K562 (cell line): ENCODE results near the gene FCER2. TPM values are rescaled to one million over a fixed set of nuclear protein-coding genes. Genes with fewer than 3 reads are reported as not detected.

ENCODE experiments used
- ATAC-seq: fragments of 200-7000 bp; cut with Tn5 transposase; 3 replicates; pipeline ENCODE4 v1.9.1; 2020; ENCODE audit warnings: moderate library complexity
- BruUV-seq: library from RNA; stranded (reverse); fragments of 400-500 nt; replicated peaks from 2 replicates; lab custom pipeline; 2021; lab: Mats Ljungman, UMichigan
- CTCF ChIA-PET: fragments of 300-600 bp; formaldehyde crosslinking; extraction: SDS; loops from one replicate; lab custom pipeline; 2021; ENCODE audit warnings: low intra/inter-chr PET ratio; lab: Yijun Ruan, JAX
- POLR2A ChIA-PET: fragments of 300-600, 350-650 bp; sonication (Branson Sonifier 250); formaldehyde crosslinking; extraction: SDS; loops from one replicate; lab custom pipeline; 2021; ENCODE audit warnings: antibody characterized with exemption, inconsistent platforms; lab: Yijun Ruan, JAX
- DNase-seq, 4 experiments: peaks; one replicate each; pipeline versions ENCODE4 v3.0.0 to v3.0.0-alpha.2; 2011 to 2018; ENCODE audit warnings: low spot score in 3 of 4, mixed read lengths in 3 of 4; ENCODE audit errors: extremely low read depth in 1 of 4
- FAIRE-seq: peaks from 2 replicates; lab custom pipeline; 2011; peaks lifted over from hg19 to GRCh38; lab: Jason Lieb, UNC
- H2AFZ ChIP-seq: 2 replicates; pipeline ENCODE4 v1.6.0; 2011; ENCODE audit warnings: low read depth, low read length, control low read depth, inconsistent platforms
- H3K27ac ChIP-seq: fragments of 200-600 bp; 3 replicates; pipeline ENCODE4 v1.8.0; 2011; ENCODE audit warnings: low read depth, mild to moderate bottlenecking, control low read depth, inconsistent platforms, low read length, moderate library complexity, mixed read lengths; ENCODE audit errors: extremely low read depth
- H3K27me3 ChIP-seq, 2 experiments: fragments of 300-600 bp in 1 of 2; 2 replicates in 1 of 2; 3 replicates in 1 of 2; pipeline versions ENCODE4 v1.6.0 to v1.8.0; 2011; ENCODE audit warnings: inconsistent platforms in 2 of 2, low read length in 2 of 2, mild to moderate bottlenecking in 1 of 2, mixed read lengths in 1 of 2, moderate library complexity in 1 of 2; ENCODE audit not compliant: control insufficient read depth in 2 of 2, insufficient read depth in 2 of 2
- H3K36me3 ChIP-seq: fragments of 300-600 bp; 3 replicates; pipeline ENCODE4 v1.8.0; 2011; ENCODE audit warnings: mild to moderate bottlenecking, low read length, inconsistent platforms; ENCODE audit not compliant: control insufficient read depth, insufficient read depth
- H3K4me1 ChIP-seq, 2 experiments: fragments of 200-600 bp in 1 of 2; replicated peaks in 1 of 2; 2 replicates in 1 of 2; 3 replicates in 1 of 2; pipeline versions ENCODE4 v1.5.1 to v1.8.0; 2011; ENCODE audit warnings: inconsistent platforms in 2 of 2, low read length in 2 of 2, mild to moderate bottlenecking in 1 of 2, mixed read lengths in 1 of 2, moderate library complexity in 1 of 2; ENCODE audit not compliant: control insufficient read depth in 2 of 2, insufficient read depth in 2 of 2
- H3K4me2 ChIP-seq: 2 replicates; pipeline ENCODE4 v1.6.1; 2011; ENCODE audit warnings: low read length, control low read depth, inconsistent platforms, mixed read lengths; ENCODE audit not compliant: insufficient read depth
- H3K4me3 ChIP-seq: fragments of 200-600 bp; sonication (generic), shearing (Covaris generic); 2 replicates; pipeline ENCODE4 v1.5.1; 2016; ENCODE audit warnings: control low read depth, inconsistent platforms
- H3K79me2 ChIP-seq: fragments of 200-600 bp; 3 replicates; pipeline ENCODE4 v1.8.0; 2011; ENCODE audit warnings: low read length, inconsistent platforms; ENCODE audit not compliant: control insufficient read depth, insufficient read depth
- H3K9ac ChIP-seq, 2 experiments: 2 replicates each; pipeline versions ENCODE4 v1.6.0 to v1.6.1; 2011; ENCODE audit warnings: low read depth in 2 of 2, low read length in 2 of 2, control low read depth in 1 of 2, inconsistent platforms in 1 of 2, mild to moderate bottlenecking in 1 of 2, mixed read lengths in 1 of 2; ENCODE audit not compliant: insufficient read depth in 1 of 2
- H3K9me1 ChIP-seq: one replicate; pipeline ENCODE4 v1.6.0; 2011; ENCODE audit warnings: inconsistent platforms, mild to moderate bottlenecking, low read length, moderate library complexity; ENCODE audit not compliant: control insufficient read depth, insufficient read depth
- H3K9me3 ChIP-seq: replicated peaks from 2 replicates; pipeline ENCODE4 v1.5.1; 2011; ENCODE audit warnings: low read depth, low read length, inconsistent platforms; ENCODE audit not compliant: control insufficient read depth, insufficient read depth
- H4K20me1 ChIP-seq: replicated peaks from 2 replicates; pipeline ENCODE4 v1.6.1; 2011; ENCODE audit warnings: low read length, inconsistent platforms, mixed read lengths; ENCODE audit not compliant: control insufficient read depth, insufficient read depth
- ATF7 ChIP-seq: fragments of 450-650 bp; IDR thresholded peaks from 2 replicates; pipeline ENCODE4 v1.7.1; 2014; ENCODE audit warnings: mild to moderate bottlenecking, moderate library complexity
- BHLHE40 ChIP-seq: IDR thresholded peaks from 2 replicates; pipeline ENCODE4 v1.6.1; 2011; ENCODE audit warnings: low read length, improper control_type of control experiment
- CHD1 ChIP-seq: fragments of 200-600 bp; sonication (generic); IDR thresholded peaks from one replicate; pipeline ENCODE4 v1.6.1; 2012; ENCODE audit warnings: mild to moderate bottlenecking, moderate library complexity, low read length, inconsistent platforms
- MEIS2 ChIP-seq: fragments of 450-650 bp; IDR thresholded peaks from 2 replicates; pipeline ENCODE4 v1.6.1; 2014; ENCODE audit warnings: mild to moderate bottlenecking; ENCODE audit not compliant: partially characterized antibody
- NFRKB ChIP-seq: fragments of 450-650 bp; IDR thresholded peaks from 2 replicates; pipeline ENCODE4 v1.6.1; 2016; ENCODE audit warnings: low read depth
- PKNOX1 ChIP-seq: fragments of 450-650 bp; IDR thresholded peaks from 2 replicates; pipeline ENCODE4 v1.6.1; 2016
- RAD51 ChIP-seq: fragments of 450-650 bp; IDR thresholded peaks from 2 replicates; pipeline ENCODE4 v1.7.1; 2016; ENCODE audit warnings: low read depth, mild to moderate bottlenecking, borderline replicate concordance
- REST ChIP-seq, 2 experiments: fragments of 450-650 bp; formaldehyde crosslinking in 1 of 2; IDR thresholded peaks; 2 replicates each; pipeline versions ENCODE4 v1.4.0 to v1.6.1; 2014 to 2020; ENCODE audit warnings: mild to moderate bottlenecking in 2 of 2, borderline replicate concordance in 1 of 2, low read depth in 1 of 2
- TAL1 ChIP-seq: fragments of 450-650 bp; IDR thresholded peaks from 2 replicates; pipeline ENCODE4 v1.6.1; 2016; ENCODE audit warnings: mild to moderate bottlenecking
- WGBS: fragments of 100-300 bp; shearing (Covaris generic); methylation state at CpG from one replicate; pipeline ENCODE4 v1.1.6; 2016; ENCODE audit warnings: low coverage, mixed read lengths; ENCODE audit not compliant: insufficient coverage; ENCODE audit errors: missing lambda C conversion rate; 5-methylcytosine and 5-hydroxymethylcytosine counted together
- in situ Hi-C: fragments of 300-500 bp; cut with MboI; formaldehyde crosslinking; loops from 4 replicates; pipeline ENCODE4 v1.15.0; 2018; ENCODE audit warnings: inconsistent platforms, mixed read lengths
- intact Hi-C: fragments of 100-400 bp; cut with micrococcal nuclease; formaldehyde crosslinking; loops from 2 replicates; pipeline ENCODE4 v1.14.2; 2022
- polyA plus RNA-seq, 8 experiments: library from polyadenylated mRNA; depleted of rRNA in 4 of 8; stranded (reverse) in 5 of 8; unstranded in 3 of 8; fragments of >200 nt; fragmentation: Nextera tagmentation in 2 of 8; fragmentation: Illumina TruSeq in 1 of 8; extraction: Ambion mirVana in 2 of 8; extraction: Trizol in 1 of 8; gene quantifications; 2 replicates each; pipeline versions ENCODE4 v1.2.1 to v1.2.3, GENCODE V29; 2011 to 2014; ENCODE audit warnings: inconsistent platforms in 1 of 8, missing spikeins in 1 of 8
- total RNA-seq, 7 experiments: library from RNA; depleted of rRNA in 6 of 7; stranded (reverse); fragments of >200 nt in 6 of 7; fragmentation: Illumina TruSeq in 2 of 7; extraction: Trizol in 2 of 7; gene quantifications; 2 replicates each; pipeline versions ENCODE4 v1.2.1 to v1.2.3, GENCODE V29; 2011 to 2021; ENCODE audit warnings: low replicate concordance in 1 of 7
- TF ChIP-seq, protein P1 (sequence below): sonication (generic); formaldehyde crosslinking; IDR thresholded peaks from 2 replicates; pipeline ENCODE4 v1.9.0; 2022; ENCODE audit warnings: mild to moderate bottlenecking, missing genetic modification reagents

Gene FCER2
- total and polyA plus RNA-seq, 9 of the 15 experiments (the other 6 are each of a cell fraction or from before 2014, with no cell fraction given): 0.11 TPM; not detected in 8

GRCh38 chr19:7678971-7679751 lies 22.8 kb downstream of the FCER2 start:
- no peak overlapping the region for H3K9ac ChIP-seq
- H3K4me2 ChIP-seq: peak overlapping the region; percentile 57; the same call in 1 of the 2 replicates
- peak; percentile 71 for FAIRE-seq
- H3K79me2 ChIP-seq: peaks cover 15% of the 10 kb centered on the region; the same call in 2 of the 3 replicates
- H3K36me3 ChIP-seq: peaks cover 10% of the 10 kb centered on the region; the same call in 2 of the 3 replicates
- peak overlapping the region; percentile 22; the same call in 1 of the 2 replicates for H2AFZ ChIP-seq
- ChIA-PET CTCF (interaction anchor here (1.3 to 2.6 kb wide), 3 partner anchors 27 to 120 kb away, joined by 6 to 28 read pairs (median 6); no protein-coding TSS in a partner anchor), POLR2A (no interaction called here)
- no peak overlapping the region for H3K27ac ChIP-seq
- no peak overlapping the region for H3K4me3 ChIP-seq
- intact Hi-C loops (no loop called here), in situ Hi-C loops (loop anchor here (5.0 kb wide), 1 partner anchor 92 kb away; no protein-coding TSS in a partner anchor)
- no TSS peak for BruUV-seq
- WGBS: 26% methylated on average over 29 of the region's 30 CpGs
- DNase-seq: peak in 3 of 4 experiments; percentile 26 to 40 (median 34)
- H3K9me1 ChIP-seq: peaks cover 3% of the 10 kb centered on the region
- H4K20me1 ChIP-seq: no peaks in the 10 kb centered on the region
- H3K27me3 ChIP-seq: 0 out of 5 replicates have a peak, but pooled peaks cover 0 to 8% of the 10 kb centered on the region in 2 experiments
- peaks cover 10 to 26% of the 10 kb centered on the region in 2 experiments; a peak in 4 of 5 replicates for H3K4me1 ChIP-seq
- peak; percentile 12; the same call in 1 of the 3 replicates for ATAC-seq
- H3K9me3 ChIP-seq: no peaks in the 10 kb centered on the region
- TF ChIP-seq TAL1 (no peak), ATF7 (no peak), RAD51 (peak; percentile 69), CHD1 (no peak), REST (IDR thresholded peaks at IDR 0.05; ENCODE audit: borderline replicate concordance) (peak; percentile 24; the same call in 1 of the 2 replicates), REST (CRISPR knock-in tag; IDR thresholded peaks at IDR 0.05; ENCODE audit: low read depth) (no peak), MEIS2 (peak; percentile 38), BHLHE40 (peak; percentile 59), NFRKB (no peak), PKNOX1 (peak; percentile 55)
- TF ChIP-seq, protein P1, sequence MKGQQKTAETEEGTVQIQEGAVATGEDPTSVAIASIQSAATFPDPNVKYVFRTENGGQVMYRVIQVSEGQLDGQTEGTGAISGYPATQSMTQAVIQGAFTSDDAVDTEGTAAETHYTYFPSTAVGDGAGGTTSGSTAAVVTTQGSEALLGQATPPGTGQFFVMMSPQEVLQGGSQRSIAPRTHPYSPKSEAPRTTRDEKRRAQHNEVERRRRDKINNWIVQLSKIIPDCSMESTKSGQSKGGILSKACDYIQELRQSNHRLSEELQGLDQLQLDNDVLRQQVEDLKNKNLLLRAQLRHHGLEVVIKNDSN (CRISPR knock-in tag): peak; percentile 72
